HL-60 (cell line): ENCODE measurements around the gene TGFB3.

Experiments used
- DNase-seq, 2 experiments: peaks; one replicate each; pipeline ENCODE4 v3.0.0-alpha.2; 2010 to 2020; ENCODE audit warnings: low read depth in 1 of 2, low spot score in 1 of 2
- H3K27ac ChIP-seq: fragments of 250-450 bp; sonication (Bioruptor Pico); replicated peaks from 2 replicates; pipeline ENCODE4 v1.5.1; 2020; ENCODE audit warnings: mild to moderate bottlenecking, moderate library complexity
- H3K27me3 ChIP-seq: fragments of 250-450 bp; sonication (Bioruptor Pico); 2 replicates; pipeline ENCODE4 v1.5.1; 2021; ENCODE audit warnings: mild to moderate bottlenecking, moderate library complexity; ENCODE audit not compliant: insufficient read depth, poor library complexity, severe bottlenecking
- H3K4me3 ChIP-seq: replicated peaks from 2 replicates; pipeline ENCODE4 v1.5.1; 2011; ENCODE audit warnings: mild to moderate bottlenecking, control low read depth, low read length; ENCODE audit not compliant: insufficient read depth
- GABPA ChIP-seq: IDR thresholded peaks from 2 replicates; pipeline ENCODE4 v1.6.1; 2012; ENCODE audit warnings: low read depth
- POLR2AphosphoS5 ChIP-seq: IDR thresholded peaks from 2 replicates; pipeline ENCODE4 v1.6.1; 2012; ENCODE audit warnings: low read depth
- REST ChIP-seq: IDR thresholded peaks from 2 replicates; pipeline ENCODE4 v1.6.1; 2012; ENCODE audit warnings: low read depth; ENCODE audit not compliant: insufficient replicate concordance
- SPI1 ChIP-seq: IDR thresholded peaks from 2 replicates; pipeline ENCODE4 v1.6.1; 2012; ENCODE audit warnings: low read depth, mild to moderate bottlenecking, borderline replicate concordance
- TF ChIP-seq, protein P1 (sequence below): IDR thresholded peaks from one replicate; pipeline ENCODE4 v1.5.1; 2011; ENCODE audit warnings: low read length, control low read depth, inconsistent platforms; ENCODE audit not compliant: insufficient read depth

The TGFB3 gene

GRCh38 chr14:76007852-76008251 is 26.1 kb upstream of the TGFB3 start:
- TF ChIP-seq REST: no peak
- TF ChIP-seq, protein P1, sequence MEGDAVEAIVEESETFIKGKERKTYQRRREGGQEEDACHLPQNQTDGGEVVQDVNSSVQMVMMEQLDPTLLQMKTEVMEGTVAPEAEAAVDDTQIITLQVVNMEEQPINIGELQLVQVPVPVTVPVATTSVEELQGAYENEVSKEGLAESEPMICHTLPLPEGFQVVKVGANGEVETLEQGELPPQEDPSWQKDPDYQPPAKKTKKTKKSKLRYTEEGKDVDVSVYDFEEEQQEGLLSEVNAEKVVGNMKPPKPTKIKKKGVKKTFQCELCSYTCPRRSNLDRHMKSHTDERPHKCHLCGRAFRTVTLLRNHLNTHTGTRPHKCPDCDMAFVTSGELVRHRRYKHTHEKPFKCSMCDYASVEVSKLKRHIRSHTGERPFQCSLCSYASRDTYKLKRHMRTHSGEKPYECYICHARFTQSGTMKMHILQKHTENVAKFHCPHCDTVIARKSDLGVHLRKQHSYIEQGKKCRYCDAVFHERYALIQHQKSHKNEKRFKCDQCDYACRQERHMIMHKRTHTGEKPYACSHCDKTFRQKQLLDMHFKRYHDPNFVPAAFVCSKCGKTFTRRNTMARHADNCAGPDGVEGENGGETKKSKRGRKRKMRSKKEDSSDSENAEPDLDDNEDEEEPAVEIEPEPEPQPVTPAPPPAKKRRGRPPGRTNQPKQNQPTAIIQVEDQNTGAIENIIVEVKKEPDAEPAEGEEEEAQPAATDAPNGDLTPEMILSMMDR: no peak
- Histone ChIP-seq H3K27ac (no peak overlapping the region), H3K4me3 (no peak overlapping the region), H3K27me3 (no peaks in the 10 kb centered on the region)
- DNase-seq: no peak

DNA sequence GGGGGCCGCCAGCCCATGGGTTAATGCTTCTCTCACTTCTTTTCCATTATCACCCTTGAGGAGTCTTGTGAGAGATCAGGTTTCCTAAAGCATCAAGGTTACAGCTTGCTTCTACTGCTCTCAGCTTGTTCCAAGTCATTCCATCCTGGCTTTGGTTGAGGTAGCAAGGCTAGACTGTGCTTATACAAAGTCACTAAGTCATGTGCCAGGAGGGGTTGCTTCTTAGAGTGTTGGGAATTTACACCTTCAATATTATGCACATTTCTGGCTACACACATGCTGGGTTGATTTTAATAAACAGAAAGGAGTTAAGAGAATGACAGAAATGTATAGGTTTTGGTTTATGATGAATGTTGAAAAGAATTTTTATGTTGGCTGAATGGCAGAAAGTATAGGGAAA is 25.6 kb upstream of the TGFB3 start:
- Histone ChIP-seq H3K4me3 (no peak overlapping the region), H3K27ac (no peak overlapping the region), H3K27me3 (no peaks in the 10 kb centered on the region)
- TF ChIP-seq, protein P1: no peak
- TF ChIP-seq SPI1 (no peak), GABPA (no peak), POLR2AphosphoS5 (no peak), REST (no peak)
- no peak for DNase-seq

- TF ChIP-seq REST: no peak
- H3K4me3 ChIP-seq: no peak overlapping the region
- no peaks in the 10 kb centered on the region for H3K27me3 ChIP-seq
- H3K27ac ChIP-seq: no peak overlapping the region
- no peak for DNase-seq
These were observed 24.5 kb upstream of the TGFB3 start for GRCh38 chr14:76006253-76006652.

- DNase-seq: no peak
- Histone ChIP-seq H3K27ac (no peak overlapping the region), H3K27me3 (no peaks in the 10 kb centered on the region), H3K4me3 (no peak overlapping the region)
- no peak for TF ChIP-seq GABPA
These were observed 20.6 kb upstream of the TGFB3 start for GRCh38 chr14:76002383-76002782.
